Body of pancreas (tissue), 4 donors: ENCODE data around the gene COA8.

ENCODE experiments used
- POLR2A ChIP-seq, 3 donors: fragments of 450-650 bp; IDR thresholded peaks; one replicate each; pipeline ENCODE4 v1.6.1; 2016; ENCODE audit warnings: antibody characterized with exemption in 3 of 3, mild to moderate bottlenecking in 2 of 3
- TF ChIP-seq, protein P1 (sequence below), 7 experiments: fragments of 450-650 bp in 4 of 7; fragments of 200-600 bp in 3 of 7; sonication (generic) in 3 of 7; IDR thresholded peaks; one replicate each; pipeline ENCODE4 v1.5.1; 2016 to 2019; ENCODE audit warnings: antibody characterized with exemption in 7 of 7

GRCh38 chr14:103519837-103520212 is 42.9 kb upstream of the COA8 start:
- TF ChIP-seq, protein P1, sequence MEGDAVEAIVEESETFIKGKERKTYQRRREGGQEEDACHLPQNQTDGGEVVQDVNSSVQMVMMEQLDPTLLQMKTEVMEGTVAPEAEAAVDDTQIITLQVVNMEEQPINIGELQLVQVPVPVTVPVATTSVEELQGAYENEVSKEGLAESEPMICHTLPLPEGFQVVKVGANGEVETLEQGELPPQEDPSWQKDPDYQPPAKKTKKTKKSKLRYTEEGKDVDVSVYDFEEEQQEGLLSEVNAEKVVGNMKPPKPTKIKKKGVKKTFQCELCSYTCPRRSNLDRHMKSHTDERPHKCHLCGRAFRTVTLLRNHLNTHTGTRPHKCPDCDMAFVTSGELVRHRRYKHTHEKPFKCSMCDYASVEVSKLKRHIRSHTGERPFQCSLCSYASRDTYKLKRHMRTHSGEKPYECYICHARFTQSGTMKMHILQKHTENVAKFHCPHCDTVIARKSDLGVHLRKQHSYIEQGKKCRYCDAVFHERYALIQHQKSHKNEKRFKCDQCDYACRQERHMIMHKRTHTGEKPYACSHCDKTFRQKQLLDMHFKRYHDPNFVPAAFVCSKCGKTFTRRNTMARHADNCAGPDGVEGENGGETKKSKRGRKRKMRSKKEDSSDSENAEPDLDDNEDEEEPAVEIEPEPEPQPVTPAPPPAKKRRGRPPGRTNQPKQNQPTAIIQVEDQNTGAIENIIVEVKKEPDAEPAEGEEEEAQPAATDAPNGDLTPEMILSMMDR (IDR thresholded peaks at IDR 0.05): no peak
- no peak for TF ChIP-seq POLR2A (IDR thresholded peaks at IDR 0.05)
